Panc1 (cell line): ENCODE results near the gene LRMDA. TPM values are rescaled to one million over a fixed set of nuclear protein-coding genes. Genes with fewer than 3 reads are reported as not detected.

Experiments used
- ATAC-seq: fragments of 200-7000 bp; cut with Tn5 transposase; 2 replicates; pipeline ENCODE4 v1.9.1; 2020; ENCODE audit warnings: mild to moderate bottlenecking, moderate library complexity
- BruUV-seq: library from RNA; stranded (reverse); fragments of 400-500 nt; replicated peaks from 2 replicates; lab custom pipeline; 2021; lab: Mats Ljungman, UMichigan
- CTCF ChIA-PET: fragments of 300-600 bp; sonication (Branson Sonifier 250); formaldehyde crosslinking; loops from one replicate; lab custom pipeline; 2022; ENCODE audit warnings: antibody characterized with exemption; lab: Charles Lee
- POLR2A ChIA-PET: fragments of 300-600 bp; sonication (Branson Sonifier 250); formaldehyde crosslinking; loops from one replicate; lab custom pipeline; 2022; ENCODE audit warnings: antibody characterized with exemption; lab: Charles Lee
- DNase-seq: peaks from one replicate; pipeline ENCODE4 v3.0.0-alpha.2; 2010; ENCODE audit warnings: low read depth, low spot score
- H3K27ac ChIP-seq: 2 replicates; pipeline ENCODE4 v1.5.1; 2011; ENCODE audit warnings: mild to moderate bottlenecking, low read length, inconsistent platforms
- H3K27me3 ChIP-seq: fragments of 200-500 bp; sonication (Bioruptor generic); 2 replicates; pipeline ENCODE4 v1.6.0; 2014; ENCODE audit warnings: low read length, inconsistent platforms; ENCODE audit not compliant: control insufficient read depth, insufficient read depth
- H3K36me3 ChIP-seq: fragments of 200-500 bp; sonication (Bioruptor generic); 2 replicates; pipeline ENCODE4 v1.5.1; 2014; ENCODE audit warnings: inconsistent platforms, mild to moderate bottlenecking, low read length, moderate library complexity; ENCODE audit not compliant: control insufficient read depth, insufficient read depth
- H3K4me1 ChIP-seq: 2 replicates; pipeline ENCODE4 v1.5.1; 2011; ENCODE audit warnings: inconsistent platforms, mild to moderate bottlenecking, low read length, moderate library complexity; ENCODE audit not compliant: control insufficient read depth, insufficient read depth
- H3K4me3 ChIP-seq, 2 experiments: 2 replicates each; pipeline ENCODE4 v1.5.1; 2011 to 2012; ENCODE audit warnings: low read depth in 2 of 2, low read length in 2 of 2, mild to moderate bottlenecking in 2 of 2, inconsistent platforms in 1 of 2, moderate library complexity in 1 of 2
- H3K9me3 ChIP-seq: fragments of 200-500 bp; sonication (Bioruptor generic); 2 replicates; pipeline ENCODE4 v1.5.1; 2014; ENCODE audit warnings: low read depth, mild to moderate bottlenecking, inconsistent platforms, low read length, moderate library complexity; ENCODE audit not compliant: control insufficient read depth, insufficient read depth
- POLR2AphosphoS5 ChIP-seq: IDR thresholded peaks from 2 replicates; pipeline ENCODE4 v1.6.1; 2012; ENCODE audit warnings: mild to moderate bottlenecking, low read depth, low read length, moderate library complexity
- SIN3A ChIP-seq: IDR thresholded peaks from 2 replicates; pipeline ENCODE4 v1.6.1; 2012; ENCODE audit warnings: low read depth, mild to moderate bottlenecking, low read length, moderate library complexity, borderline replicate concordance; ENCODE audit not compliant: insufficient read depth
- TCF7L2 ChIP-seq: IDR thresholded peaks from 2 replicates; pipeline ENCODE4 v1.6.1; 2011; ENCODE audit warnings: mild to moderate bottlenecking, low read depth, low read length, inconsistent platforms
- in situ Hi-C: cut with HindIII; loops from 2 replicates; pipeline ENCODE4 v1.10.0; 2016; ENCODE audit warnings: low sequenced_read_pairs, low pct_unique_long_range_greater_than_20kb
- intact Hi-C: fragments of 100-400 bp; cut with micrococcal nuclease; formaldehyde crosslinking; loops from one replicate; pipeline ENCODE4 v1.10.0; 2022; ENCODE audit not compliant: unreplicated experiment
- total RNA-seq: library from RNA; stranded (reverse); gene quantifications from one replicate; pipeline ENCODE4 v1.2.1, GENCODE V29; 2021; ENCODE audit not compliant: unreplicated experiment
- TF ChIP-seq, protein P1 (sequence below), 2 experiments: IDR thresholded peaks; 2 replicates each; pipeline ENCODE4 v1.6.1; 2011 to 2012; ENCODE audit warnings: low read depth in 2 of 2, control low read depth in 1 of 2, low read length in 1 of 2, mild to moderate bottlenecking in 1 of 2, moderate library complexity in 1 of 2; ENCODE audit not compliant: insufficient read depth in 1 of 2
- TF ChIP-seq, protein P2 (sequence below): fragments of 450-650 bp; IDR thresholded peaks from 2 replicates; pipeline ENCODE4 v1.5.1; 2017; ENCODE audit warnings: mild to moderate bottlenecking

LRMDA gene
- total RNA-seq, 1 experiment from 2014 or later, result 1.2 TPM

GRCh38 chr10:76405922-76406321 lies 974.5 kb downstream of the LRMDA start:
- no peaks in the 10 kb centered on the region for H3K9me3 ChIP-seq
- H3K27me3 ChIP-seq, result peaks cover 7% of the 10 kb centered on the region; the same call in 1 of the 2 replicates
- POLR2A ChIA-PET, result interaction anchor here (0.6 kb wide), 1 partner anchor 31 kb away, joined by 3 read pairs; no protein-coding TSS in a partner anchor
- DNase-seq (no peak), ATAC-seq (no peak)
- in situ Hi-C loops, result no loop called here
- CTCF ChIA-PET, result no interaction called here
- intact Hi-C loops, result no loop called here
- no peaks in the 10 kb centered on the region for H3K36me3 ChIP-seq
- BruUV-seq, result no TSS peak
- no peak overlapping the region for H3K27ac ChIP-seq
- no peaks in the 10 kb centered on the region for H3K4me1 ChIP-seq
- no peak for TF ChIP-seq SIN3A
- no peak for TF ChIP-seq POLR2AphosphoS5
- TF ChIP-seq TCF7L2, result no peak
- TF ChIP-seq, protein P1, sequence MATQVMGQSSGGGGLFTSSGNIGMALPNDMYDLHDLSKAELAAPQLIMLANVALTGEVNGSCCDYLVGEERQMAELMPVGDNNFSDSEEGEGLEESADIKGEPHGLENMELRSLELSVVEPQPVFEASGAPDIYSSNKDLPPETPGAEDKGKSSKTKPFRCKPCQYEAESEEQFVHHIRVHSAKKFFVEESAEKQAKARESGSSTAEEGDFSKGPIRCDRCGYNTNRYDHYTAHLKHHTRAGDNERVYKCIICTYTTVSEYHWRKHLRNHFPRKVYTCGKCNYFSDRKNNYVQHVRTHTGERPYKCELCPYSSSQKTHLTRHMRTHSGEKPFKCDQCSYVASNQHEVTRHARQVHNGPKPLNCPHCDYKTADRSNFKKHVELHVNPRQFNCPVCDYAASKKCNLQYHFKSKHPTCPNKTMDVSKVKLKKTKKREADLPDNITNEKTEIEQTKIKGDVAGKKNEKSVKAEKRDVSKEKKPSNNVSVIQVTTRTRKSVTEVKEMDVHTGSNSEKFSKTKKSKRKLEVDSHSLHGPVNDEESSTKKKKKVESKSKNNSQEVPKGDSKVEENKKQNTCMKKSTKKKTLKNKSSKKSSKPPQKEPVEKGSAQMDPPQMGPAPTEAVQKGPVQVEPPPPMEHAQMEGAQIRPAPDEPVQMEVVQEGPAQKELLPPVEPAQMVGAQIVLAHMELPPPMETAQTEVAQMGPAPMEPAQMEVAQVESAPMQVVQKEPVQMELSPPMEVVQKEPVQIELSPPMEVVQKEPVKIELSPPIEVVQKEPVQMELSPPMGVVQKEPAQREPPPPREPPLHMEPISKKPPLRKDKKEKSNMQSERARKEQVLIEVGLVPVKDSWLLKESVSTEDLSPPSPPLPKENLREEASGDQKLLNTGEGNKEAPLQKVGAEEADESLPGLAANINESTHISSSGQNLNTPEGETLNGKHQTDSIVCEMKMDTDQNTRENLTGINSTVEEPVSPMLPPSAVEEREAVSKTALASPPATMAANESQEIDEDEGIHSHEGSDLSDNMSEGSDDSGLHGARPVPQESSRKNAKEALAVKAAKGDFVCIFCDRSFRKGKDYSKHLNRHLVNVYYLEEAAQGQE (IDR thresholded peaks at IDR 0.05; ENCODE audit: insufficient read depth in 1 of 2, low read depth in 2 of 2, low read length in 1 of 2), result no peak
- TF ChIP-seq, protein P2, sequence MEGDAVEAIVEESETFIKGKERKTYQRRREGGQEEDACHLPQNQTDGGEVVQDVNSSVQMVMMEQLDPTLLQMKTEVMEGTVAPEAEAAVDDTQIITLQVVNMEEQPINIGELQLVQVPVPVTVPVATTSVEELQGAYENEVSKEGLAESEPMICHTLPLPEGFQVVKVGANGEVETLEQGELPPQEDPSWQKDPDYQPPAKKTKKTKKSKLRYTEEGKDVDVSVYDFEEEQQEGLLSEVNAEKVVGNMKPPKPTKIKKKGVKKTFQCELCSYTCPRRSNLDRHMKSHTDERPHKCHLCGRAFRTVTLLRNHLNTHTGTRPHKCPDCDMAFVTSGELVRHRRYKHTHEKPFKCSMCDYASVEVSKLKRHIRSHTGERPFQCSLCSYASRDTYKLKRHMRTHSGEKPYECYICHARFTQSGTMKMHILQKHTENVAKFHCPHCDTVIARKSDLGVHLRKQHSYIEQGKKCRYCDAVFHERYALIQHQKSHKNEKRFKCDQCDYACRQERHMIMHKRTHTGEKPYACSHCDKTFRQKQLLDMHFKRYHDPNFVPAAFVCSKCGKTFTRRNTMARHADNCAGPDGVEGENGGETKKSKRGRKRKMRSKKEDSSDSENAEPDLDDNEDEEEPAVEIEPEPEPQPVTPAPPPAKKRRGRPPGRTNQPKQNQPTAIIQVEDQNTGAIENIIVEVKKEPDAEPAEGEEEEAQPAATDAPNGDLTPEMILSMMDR, result no peak
- H3K4me3 ChIP-seq, result no peak overlapping the region

GRCh38 chr10:76408646-76409045 lies 977.2 kb downstream of the LRMDA start:
- TF ChIP-seq TCF7L2, result no peak
- TF ChIP-seq, protein P2, result no peak
- TF ChIP-seq POLR2AphosphoS5, result no peak
- TF ChIP-seq SIN3A, result no peak
- TF ChIP-seq, protein P1 (IDR thresholded peaks at IDR 0.05; ENCODE audit: insufficient read depth in 1 of 2, low read depth in 2 of 2, low read length in 1 of 2), result no peak
- Histone ChIP-seq H3K4me3 (no peak overlapping the region), H3K27me3 (peaks cover 7% of the 10 kb centered on the region; the same call in 1 of the 2 replicates), H3K27ac (no peak overlapping the region), H3K36me3 (no peaks in the 10 kb centered on the region), H3K9me3 (no peaks in the 10 kb centered on the region), H3K4me1 (no peaks in the 10 kb centered on the region)
- intact Hi-C loops, result no loop called here
- ChIA-PET CTCF (no interaction called here), POLR2A (no interaction called here)
- ATAC-seq (no peak), DNase-seq (no peak)
- BruUV-seq, result no TSS peak
- in situ Hi-C loops, result no loop called here
